Mammary microvascular endothelial cell (primary cell): Measurements from ENCODE around the gene ZNF787. TPM values are rescaled to one million over a fixed set of nuclear protein-coding genes. Genes with fewer than 3 reads are reported as not detected.

ENCODE experiments used
- total RNA-seq: library from RNA; depleted of rRNA; stranded (reverse); fragments of >200 nt; gene quantifications from 2 replicates; pipeline ENCODE4 v1.2.3, GENCODE V29; 2015

Gene ZNF787
- 15.2 and 15.4 TPM in 2 replicates for total RNA-seq

DNA sequence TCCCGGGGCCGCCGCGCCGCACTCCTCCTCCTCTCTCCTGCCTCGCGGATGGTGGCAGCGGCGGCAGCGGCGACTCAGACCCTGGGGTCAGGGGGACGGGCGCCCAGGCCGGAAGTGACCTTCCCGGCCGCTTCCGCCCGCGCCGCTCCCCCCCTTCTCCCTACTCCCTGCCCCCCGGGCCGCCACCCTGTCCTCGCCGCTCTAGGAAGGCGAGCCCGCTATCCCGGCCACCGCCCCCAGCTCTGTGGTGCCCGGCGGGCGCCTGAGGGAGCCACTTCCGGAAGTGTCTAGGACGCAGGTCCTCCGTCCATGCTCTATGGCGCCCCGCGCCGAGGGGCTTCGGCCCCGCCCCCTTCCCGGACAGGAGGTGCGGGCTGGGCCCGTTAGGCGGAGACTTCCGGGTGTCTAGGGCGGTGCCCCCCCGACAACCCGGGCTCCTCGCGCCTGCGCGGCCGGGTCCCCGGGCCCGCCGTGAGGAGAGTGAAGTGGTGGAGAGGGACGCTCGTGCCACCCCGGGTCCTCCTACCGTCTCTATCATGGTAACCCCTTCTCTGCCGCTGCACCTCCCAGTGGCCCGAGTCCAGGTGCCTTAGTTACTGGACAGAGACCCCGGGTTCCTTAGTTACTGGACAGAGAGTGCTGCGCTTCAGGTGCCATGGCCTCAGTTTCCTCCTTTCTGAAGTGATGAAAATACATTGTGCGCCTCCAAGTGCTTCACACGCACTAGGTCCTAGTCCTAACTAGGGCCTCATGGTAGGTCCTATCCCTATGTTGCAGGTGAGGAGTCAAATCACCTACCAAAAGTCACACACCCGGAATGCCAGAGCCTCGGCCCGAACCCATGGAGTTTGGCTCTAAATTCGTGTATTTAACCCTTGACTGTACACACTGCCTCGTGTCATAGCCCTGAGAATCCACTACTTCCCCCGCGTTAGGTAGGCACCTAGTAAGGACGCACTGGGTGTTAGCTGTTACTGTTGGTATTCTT lies at the start of gene ZNF787:
TSS of gene ZNF787 (minus strand) at position 116 of the 988 bp plus-strand sequence. CDS start 18,078 bp downstream, outside the sequence.

DNA sequence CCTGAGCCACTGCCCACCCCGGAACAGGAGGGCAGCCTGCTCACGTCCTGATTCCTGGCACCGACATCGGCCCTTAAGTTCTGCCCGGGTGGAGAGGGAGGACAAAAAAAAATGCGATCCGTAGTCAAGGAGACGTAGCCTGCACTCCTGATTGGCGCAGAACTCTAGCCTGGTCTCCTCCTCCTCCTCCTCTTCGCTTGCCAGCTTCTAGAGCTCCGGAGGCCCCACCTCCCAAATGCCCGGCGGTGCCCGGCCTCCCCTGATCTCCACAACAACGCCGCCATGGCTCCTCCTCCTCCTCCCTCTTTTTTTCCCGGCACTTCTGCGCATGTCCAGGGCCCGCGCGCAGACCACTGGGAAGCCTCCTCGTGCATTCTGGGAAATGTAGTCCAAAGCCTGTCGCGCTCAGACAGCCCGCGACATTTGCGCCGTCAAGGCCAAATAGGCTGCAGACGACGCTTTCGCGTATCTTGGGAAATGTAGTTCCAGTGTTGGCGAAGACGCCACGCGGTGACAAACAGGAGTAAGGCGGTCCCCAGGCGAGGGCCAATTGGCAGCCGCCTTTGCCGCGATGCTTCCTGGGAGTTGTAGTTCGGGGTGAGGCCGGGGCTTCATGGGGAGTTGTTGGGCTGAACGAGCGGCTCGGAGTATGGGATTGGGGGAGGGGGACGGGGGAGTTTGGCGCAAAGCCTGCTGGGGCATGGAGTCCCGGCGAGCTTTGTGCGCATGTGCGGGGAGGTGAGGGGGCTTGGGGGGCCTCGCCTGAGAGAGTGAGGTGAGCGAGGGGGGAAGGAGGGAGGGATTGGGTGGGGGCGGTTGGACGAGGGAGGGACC lies 19.7 kb upstream of the ZNF787 start, which contains the start of gene ZNF444:
TSS of gene ZNF444 (plus strand) at position 705 of the 834 bp plus-strand sequence. CDS start 5,625 bp downstream, outside the sequence.

Other genes with a start within 250 kb of the ZNF787 start
- gene NLRP13, start 189.0 kb downstream of the ZNF787 start, total RNA-seq = not detected in 2 replicates
- gene NLRP8, start 173.5 kb downstream of the ZNF787 start, total RNA-seq = not detected in 2 replicates
- not detected in 2 replicates for gene NLRP5, start 134.5 kb downstream of the ZNF787 start, total RNA-seq
- gene ZNF444, start 20.0 kb upstream of the ZNF787 start, total RNA-seq = 17.1 and 18.2 TPM in 2 replicates
- not detected in 2 replicates for gene GALP, start 54.7 kb upstream of the ZNF787 start, total RNA-seq
- gene ZSCAN5B, start 76.5 kb upstream of the ZNF787 start, total RNA-seq = not detected in 2 replicates
- gene ZSCAN5C, start 81.0 kb upstream of the ZNF787 start, total RNA-seq = not detected in 2 replicates
- gene EDDM13, start 151.5 kb upstream of the ZNF787 start, total RNA-seq = 1.9 and 2.5 TPM in 2 replicates
- 4.3 and 5.7 TPM in 2 replicates for gene ZSCAN5A, start 193.5 kb upstream of the ZNF787 start, total RNA-seq